Natural killer cell (primary cell): Measurements from ENCODE around the gene TARS2. TPM values are rescaled to one million over a fixed set of nuclear protein-coding genes. Genes with fewer than 3 reads are reported as not detected.

Experiments
- ATAC-seq, 3 donors: fragments of 150-1000 bp in 2 of 3; fragments of 200-7000 bp in 1 of 3; cut with Tn5 transposase; 1 replicate in 1 of 3; 2 replicates in 2 of 3; pipeline ENCODE4 v1.10.0; 2021; ENCODE audit warnings: mild to moderate bottlenecking in 2 of 3, moderate library complexity in 2 of 3
- DNase-seq, 2 donors: peaks; one replicate each; pipeline versions ENCODE4 v3.0.0 to v3.0.0-alpha.2; 2013 to 2021; ENCODE audit warnings: mixed read lengths in 1 of 2
- H3K27ac ChIP-seq: one replicate; pipeline ENCODE4 v1.5.1; 2013; ENCODE audit warnings: mild to moderate bottlenecking, low read length
- H3K27me3 ChIP-seq: one replicate; pipeline ENCODE4 v1.6.1; 2013; ENCODE audit warnings: low read length; ENCODE audit not compliant: control insufficient read depth, insufficient read depth
- H3K36me3 ChIP-seq: one replicate; pipeline ENCODE4 v1.6.1; 2013; ENCODE audit warnings: low read length; ENCODE audit not compliant: control insufficient read depth, insufficient read depth
- H3K4me1 ChIP-seq: one replicate; pipeline ENCODE4 v1.6.1; 2013; ENCODE audit warnings: low read length; ENCODE audit not compliant: control insufficient read depth, insufficient read depth
- H3K4me3 ChIP-seq: one replicate; pipeline ENCODE4 v1.5.1; 2013; ENCODE audit warnings: low read length
- H3K9me3 ChIP-seq: one replicate; pipeline ENCODE4 v1.6.1; 2013; ENCODE audit warnings: low read length; ENCODE audit not compliant: control insufficient read depth, insufficient read depth
- H3K27ac Mint-ChIP-seq, 2 donors: one replicate each; pipeline ENCODE4 v1.8.0; 2022; ENCODE audit warnings: mild to moderate bottlenecking in 2 of 2, mixed read lengths in 2 of 2, moderate library complexity in 1 of 2
- H3K27me3 Mint-ChIP-seq, 2 donors: one replicate each; pipeline ENCODE4 v1.8.0; 2022; ENCODE audit warnings: low read depth in 2 of 2, mixed read lengths in 2 of 2
- H3K36me3 Mint-ChIP-seq: one replicate; pipeline ENCODE4 v1.8.0; 2022; ENCODE audit warnings: mixed read lengths
- H3K4me1 Mint-ChIP-seq, 2 donors: one replicate each; pipeline ENCODE4 v1.8.0; 2022; ENCODE audit warnings: mixed read lengths in 2 of 2
- H3K4me3 Mint-ChIP-seq: one replicate; pipeline ENCODE4 v1.8.0; 2022; ENCODE audit warnings: mild to moderate bottlenecking, moderate library complexity, mixed read lengths
- H3K9me3 Mint-ChIP-seq, 2 donors: one replicate each; pipeline ENCODE4 v1.8.0; 2022; ENCODE audit warnings: mixed read lengths in 2 of 2
- WGBS: methylation state at CpG from one replicate; pipeline ENCODE4 v1.1.7; 2013; ENCODE audit warnings: missing lambda C conversion rate; ENCODE audit not compliant: insufficient coverage; 5-methylcytosine and 5-hydroxymethylcytosine counted together
- intact Hi-C: fragments of 100-400 bp; cut with micrococcal nuclease; formaldehyde crosslinking; loops from one replicate; pipeline ENCODE4 v1.14.2; 2022
- total RNA-seq, 4 donors: library from RNA; stranded (reverse); fragments of 120-200 nt in 1 of 4; gene quantifications; one replicate each; pipeline versions ENCODE4 v1.2.3 to v1.2.4, GENCODE V29; 2013 to 2022
- TF ChIP-seq, protein P1 (sequence below): fragments of 200-600 bp; IDR thresholded peaks from one replicate; pipeline ENCODE4 v1.8.0; 2022; ENCODE audit warnings: antibody characterized with exemption

Gene TARS2
- total RNA-seq, 3 donors from 2014 or later (not counting 1 experiment from before 2014, with no cell fraction given), result 34.7 to 50.0 (median 44.9) TPM

DNA sequence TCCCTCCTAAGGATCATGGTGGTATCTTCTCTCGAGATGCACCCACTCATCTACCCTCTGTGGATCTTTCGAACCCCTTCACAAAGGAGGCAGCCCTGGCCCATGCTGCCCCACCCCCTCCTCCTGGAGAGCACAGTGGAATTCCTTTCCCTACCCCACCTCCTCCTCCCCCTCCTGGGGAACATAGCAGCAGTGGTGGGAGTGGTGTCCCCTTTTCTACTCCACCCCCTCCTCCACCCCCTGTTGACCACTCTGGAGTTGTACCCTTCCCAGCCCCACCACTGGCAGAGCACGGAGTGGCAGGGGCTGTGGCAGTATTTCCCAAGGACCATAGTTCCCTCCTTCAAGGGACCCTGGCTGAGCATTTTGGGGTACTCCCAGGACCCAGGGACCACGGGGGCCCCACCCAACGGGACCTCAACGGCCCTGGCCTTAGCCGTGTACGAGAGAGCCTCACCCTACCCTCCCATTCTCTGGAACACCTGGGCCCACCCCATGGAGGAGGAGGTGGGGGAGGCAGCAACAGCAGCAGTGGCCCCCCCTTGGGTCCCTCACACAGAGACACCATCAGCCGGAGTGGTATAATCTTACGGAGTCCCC is 14.5 kb upstream of the TARS2 start:
- Mint-ChIP-seq H3K36me3 (peaks cover 19% of the 10 kb centered on the region), H3K27ac (no peak overlapping the region), H3K27me3 (no peaks in the 10 kb centered on the region), H3K9me3 (no peaks in the 10 kb centered on the region), H3K4me3 (no peak overlapping the region), H3K4me1 (peaks cover 5 to 6% of the 10 kb centered on the region in 2 donors)
- Histone ChIP-seq H3K36me3 (peaks cover 47% of the 10 kb centered on the region), H3K4me3 (no peak overlapping the region), H3K27ac (no peak overlapping the region), H3K27me3 (no peaks in the 10 kb centered on the region), H3K9me3 (no peaks in the 10 kb centered on the region), H3K4me1 (no peaks in the 10 kb centered on the region)
- ATAC-seq, result no peak
- DNase-seq, result no peak
- WGBS, result 100% methylated on average over 9 of the region's 10 CpGs
- TF ChIP-seq, protein P1, sequence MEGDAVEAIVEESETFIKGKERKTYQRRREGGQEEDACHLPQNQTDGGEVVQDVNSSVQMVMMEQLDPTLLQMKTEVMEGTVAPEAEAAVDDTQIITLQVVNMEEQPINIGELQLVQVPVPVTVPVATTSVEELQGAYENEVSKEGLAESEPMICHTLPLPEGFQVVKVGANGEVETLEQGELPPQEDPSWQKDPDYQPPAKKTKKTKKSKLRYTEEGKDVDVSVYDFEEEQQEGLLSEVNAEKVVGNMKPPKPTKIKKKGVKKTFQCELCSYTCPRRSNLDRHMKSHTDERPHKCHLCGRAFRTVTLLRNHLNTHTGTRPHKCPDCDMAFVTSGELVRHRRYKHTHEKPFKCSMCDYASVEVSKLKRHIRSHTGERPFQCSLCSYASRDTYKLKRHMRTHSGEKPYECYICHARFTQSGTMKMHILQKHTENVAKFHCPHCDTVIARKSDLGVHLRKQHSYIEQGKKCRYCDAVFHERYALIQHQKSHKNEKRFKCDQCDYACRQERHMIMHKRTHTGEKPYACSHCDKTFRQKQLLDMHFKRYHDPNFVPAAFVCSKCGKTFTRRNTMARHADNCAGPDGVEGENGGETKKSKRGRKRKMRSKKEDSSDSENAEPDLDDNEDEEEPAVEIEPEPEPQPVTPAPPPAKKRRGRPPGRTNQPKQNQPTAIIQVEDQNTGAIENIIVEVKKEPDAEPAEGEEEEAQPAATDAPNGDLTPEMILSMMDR, result no peak
- intact Hi-C loops, result no loop called here

DNA sequence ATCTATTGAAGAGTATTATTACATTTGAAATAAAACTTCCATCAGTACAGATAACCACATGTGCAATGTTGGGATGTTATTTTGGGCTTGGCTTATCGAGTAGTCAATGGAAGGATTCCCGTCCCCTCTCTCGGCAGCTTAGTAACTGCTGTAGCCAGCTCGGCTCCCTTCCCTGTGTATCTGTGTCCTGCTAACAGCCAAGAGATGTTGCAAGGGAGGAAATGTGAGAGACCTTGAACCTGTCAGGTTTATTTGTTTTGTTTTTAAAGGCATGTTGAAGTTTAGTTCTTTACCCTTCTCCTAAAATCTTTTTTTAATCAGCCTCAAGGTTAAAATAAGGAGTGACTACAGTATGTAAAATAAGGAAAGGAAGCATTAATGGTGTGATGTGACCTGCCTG is 13.6 kb upstream of the TARS2 start:
- Mint-ChIP-seq H3K4me1 (peaks cover 5 to 6% of the 10 kb centered on the region in 2 donors), H3K4me3 (no peak overlapping the region), H3K27me3 (no peaks in the 10 kb centered on the region), H3K27ac (peak overlapping the region in 1 of 2 donors; percentile 46), H3K9me3 (no peaks in the 10 kb centered on the region), H3K36me3 (peaks cover 19% of the 10 kb centered on the region)
- 95% methylated on average over 4 of the region's 4 CpGs for WGBS
- ATAC-seq (no peak), DNase-seq (no peak)
- intact Hi-C loops, result no loop called here
- Histone ChIP-seq H3K36me3 (peaks cover 41% of the 10 kb centered on the region), H3K27me3 (no peaks in the 10 kb centered on the region), H3K4me3 (no peak overlapping the region), H3K27ac (no peak overlapping the region), H3K9me3 (no peaks in the 10 kb centered on the region), H3K4me1 (no peaks in the 10 kb centered on the region)
- TF ChIP-seq, protein P1, result no peak

DNA sequence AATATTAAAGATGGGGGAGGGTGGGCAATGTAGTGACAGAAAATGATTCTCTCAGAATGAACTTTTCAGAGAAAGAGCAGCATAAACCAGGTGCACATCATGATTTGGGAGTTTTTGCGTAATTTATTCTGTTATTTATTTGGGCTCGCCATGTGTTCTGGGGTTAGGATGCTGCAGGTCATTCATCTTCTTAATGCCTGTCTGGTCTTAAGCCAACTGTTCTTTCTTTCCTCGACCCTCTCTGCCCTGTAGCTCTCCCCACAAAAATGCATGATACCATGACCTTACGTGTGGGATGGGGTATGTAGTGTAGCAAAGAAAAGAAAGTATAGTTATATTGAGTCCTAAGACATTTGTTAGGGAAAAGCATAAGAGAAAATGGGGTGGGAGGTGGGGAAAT is 12.3 kb upstream of the TARS2 start:
- Histone ChIP-seq H3K9me3 (no peaks in the 10 kb centered on the region), H3K27me3 (no peaks in the 10 kb centered on the region), H3K36me3 (peaks cover 35% of the 10 kb centered on the region), H3K4me1 (no peaks in the 10 kb centered on the region), H3K4me3 (no peak overlapping the region), H3K27ac (no peak overlapping the region)
- no peak overlapping the region for H3K4me3 Mint-ChIP-seq
- peaks cover 19% of the 10 kb centered on the region for H3K36me3 Mint-ChIP-seq
- DNase-seq (no peak), ATAC-seq (no peak)
- 95% methylated on average over 3 of the region's 4 CpGs for WGBS
- H3K27ac Mint-ChIP-seq, result peak overlapping the region in 1 of 2 donors; percentile 47
- H3K4me1 Mint-ChIP-seq, result peaks cover 5 to 6% of the 10 kb centered on the region in 2 donors
- intact Hi-C loops, result no loop called here
- H3K9me3 Mint-ChIP-seq, result no peaks in the 10 kb centered on the region
- no peaks in the 10 kb centered on the region for H3K27me3 Mint-ChIP-seq
- TF ChIP-seq, protein P1, result no peak

DNA sequence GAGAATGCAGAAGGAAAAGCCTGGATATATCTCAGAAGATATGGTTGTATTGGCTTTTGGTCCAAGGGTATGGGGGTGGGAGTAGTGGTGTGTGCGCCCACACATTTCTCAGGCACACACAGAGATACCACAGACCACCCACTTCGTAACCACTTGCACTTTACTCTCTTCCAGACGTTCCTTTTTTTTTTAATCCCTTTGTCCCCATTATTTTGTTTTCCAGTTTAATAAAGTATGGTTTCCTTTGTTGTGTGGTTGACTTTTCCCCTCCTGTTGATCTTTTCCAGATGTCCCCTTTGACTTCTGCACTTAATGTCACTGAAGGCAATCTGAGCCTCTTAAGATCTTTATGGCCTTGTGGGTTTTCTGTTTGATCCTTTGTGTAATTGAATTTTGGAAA is 10.5 kb upstream of the TARS2 start:
- TF ChIP-seq, protein P1, result no peak
- peak overlapping the region in 1 of 2 donors; percentile 35 for H3K27ac Mint-ChIP-seq
- intact Hi-C loops, result no loop called here
- H3K4me3 Mint-ChIP-seq, result no peak overlapping the region
- no CpG with 5 or more reads among the region's 3 CpGs for WGBS
- H3K27me3 Mint-ChIP-seq, result no peaks in the 10 kb centered on the region
- DNase-seq (no peak), ATAC-seq (no peak)
- peaks cover 3% of the 10 kb centered on the region for H3K36me3 Mint-ChIP-seq
- Histone ChIP-seq H3K4me1 (no peaks in the 10 kb centered on the region), H3K27ac (no peak overlapping the region), H3K36me3 (peaks cover 17% of the 10 kb centered on the region), H3K4me3 (no peak overlapping the region), H3K27me3 (no peaks in the 10 kb centered on the region), H3K9me3 (no peaks in the 10 kb centered on the region)
- peaks cover 0 to 6% of the 10 kb centered on the region in 2 donors for H3K4me1 Mint-ChIP-seq
- H3K9me3 Mint-ChIP-seq, result no peaks in the 10 kb centered on the region
